ENCODE data around the gene HYAL3.

Gene HYAL3

GRCh38 chr3:50298836-50299637 is at the start of gene HYAL3, which contains the start of gene NAA80:
Gene HYAL3 (minus strand): TSS chr3:50299405. CDS start chr3:50295602, 3,803 bp downstream.
Gene NAA80 (minus strand): TSS chr3:50299405. CDS start chr3:50297463, 1,942 bp downstream.
- DNase-seq: peak; percentile 88 to 89

DNA sequence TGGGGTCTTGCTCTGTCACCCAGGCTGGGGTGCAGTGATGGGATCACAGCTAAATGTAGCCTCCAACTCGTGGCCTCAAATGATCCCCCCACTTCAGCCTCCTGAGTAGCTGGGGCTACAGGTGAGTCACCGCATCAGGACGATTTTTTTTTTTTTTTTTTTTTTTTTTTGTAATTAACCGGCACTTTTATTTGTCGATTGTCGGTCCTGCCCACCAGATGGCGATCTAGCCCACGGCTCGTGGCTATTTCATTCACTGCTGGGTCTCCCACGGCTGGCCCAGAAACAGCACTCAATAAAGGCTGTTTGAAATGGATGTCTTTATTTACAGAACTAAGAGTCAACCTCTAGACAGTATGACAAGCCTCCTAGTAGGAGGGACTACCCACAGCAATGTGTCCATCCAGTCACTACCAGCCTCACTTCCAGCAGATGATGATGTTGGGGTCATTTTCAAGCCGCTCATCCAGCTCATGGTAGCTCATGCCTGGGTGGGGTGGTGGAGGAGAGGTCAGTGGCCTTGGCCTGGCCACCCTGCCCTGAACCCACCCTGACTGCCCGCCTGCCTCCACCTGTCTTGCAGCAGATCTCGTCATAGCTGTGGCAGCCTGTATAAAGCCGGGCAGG is 48.1 kb upstream of the HYAL3 start:
- peak in 1 of 2 experiments; percentile 29 for DNase-seq

- DNase-seq: peak in 1 of 2 experiments; percentile 48
Measured at GRCh38 chr3:50345586-50346234, 46.5 kb upstream of the HYAL3 start, which contains the start of gene ZMYND10. Gene ZMYND10 (minus strand): TSS chr3:50345732. CDS start chr3:50345579, 153 bp downstream.

DNA sequence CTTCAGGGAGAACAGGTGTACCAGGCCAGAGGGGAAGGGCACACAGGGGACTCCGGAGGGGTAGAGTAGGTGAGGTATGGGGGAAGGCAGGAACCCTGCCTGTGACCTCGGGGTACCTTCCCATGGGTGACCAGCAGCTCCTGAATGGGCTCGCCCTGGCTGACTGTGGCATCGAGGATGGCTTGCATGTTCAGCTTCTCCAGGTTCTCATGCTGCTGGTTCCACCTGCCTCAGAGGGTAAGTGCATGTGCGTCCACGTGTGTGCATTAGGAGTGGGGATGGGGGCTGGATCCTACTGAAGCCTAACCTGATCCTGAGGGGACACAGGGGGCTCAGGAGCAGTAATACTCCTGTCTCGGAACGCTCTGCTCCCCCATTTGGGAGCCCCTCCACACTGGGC is 45.8 kb upstream of the HYAL3 start:
- no peak for DNase-seq

- no peak for DNase-seq
Measured at GRCh38 chr3:50342813-50343633, 43.8 kb upstream of the HYAL3 start.

- DNase-seq: no peak
Measured at GRCh38 chr3:50341996-50342650, 42.9 kb upstream of the HYAL3 start.

GRCh38 chr3:50341537-50341936 is 42.3 kb upstream of the HYAL3 start:
- DNase-seq: no peak

DNA sequence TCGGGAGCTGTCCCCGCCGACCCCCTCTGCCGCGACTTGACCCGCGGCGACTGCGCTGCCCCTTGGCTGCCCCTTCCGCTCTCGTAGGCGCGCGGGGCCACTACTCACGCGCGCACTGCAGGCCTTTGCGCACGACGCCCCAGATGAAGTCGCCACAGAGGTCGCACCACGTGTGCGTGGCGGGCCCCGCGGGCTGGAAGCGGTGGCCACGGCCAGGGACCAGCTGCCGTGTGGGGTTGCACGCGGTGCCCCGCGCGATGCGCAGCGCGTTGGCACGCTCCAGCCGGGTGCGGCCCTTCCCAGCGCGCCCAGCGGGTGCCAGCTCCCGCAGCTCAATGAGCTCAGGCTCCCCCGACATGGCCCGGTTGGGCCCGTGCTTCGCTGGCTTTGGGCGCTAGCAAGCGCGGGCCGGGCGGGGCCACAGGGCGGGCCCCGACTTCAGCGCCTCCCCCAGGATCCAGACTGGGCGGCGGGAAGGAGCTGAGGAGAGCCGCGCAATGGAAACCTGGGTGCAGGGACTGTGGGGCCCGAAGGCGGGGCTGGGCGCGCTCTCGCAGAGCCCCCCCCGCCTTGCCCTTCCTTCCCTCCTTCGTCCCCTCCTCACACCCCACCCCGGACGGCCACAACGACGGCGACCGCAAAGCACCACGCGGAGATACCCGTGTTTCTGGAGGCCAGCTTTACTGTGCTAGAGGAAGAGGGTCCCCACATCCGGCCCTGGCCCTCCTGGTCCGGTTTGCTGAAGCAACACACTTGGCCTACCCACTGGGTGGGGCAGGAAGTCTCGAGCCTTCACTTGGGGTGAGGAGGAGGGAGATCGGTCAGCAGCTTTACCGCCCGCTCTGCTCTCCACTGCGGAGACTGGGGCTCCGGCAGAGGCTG is 41.5 kb upstream of the HYAL3 start, which contains the start of gene RASSF1:
Gene RASSF1, minus strand, starts transcription at position 389 of the 882 bp plus-strand sequence. Its CDS starts 31 bp downstream, at position 358.
- DNase-seq: no peak

DNA sequence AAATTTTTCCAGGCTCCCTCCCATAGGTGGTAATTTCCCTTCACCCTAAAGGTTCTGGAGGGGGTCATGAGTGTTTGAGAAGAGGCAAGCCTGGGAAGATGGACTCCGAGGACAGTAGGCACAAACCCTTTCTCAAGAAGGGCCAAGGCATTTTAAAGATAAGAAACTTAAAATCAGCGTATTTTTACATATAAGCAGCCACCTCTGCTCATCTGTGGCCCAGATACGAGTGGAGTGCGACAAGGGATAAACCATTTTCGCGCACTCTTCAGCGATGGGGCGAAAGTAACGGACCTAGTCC is 40.9 kb upstream of the HYAL3 start:
- no peak for DNase-seq

- no peak for DNase-seq
Measured at GRCh38 chr3:50339485-50340146, 40.4 kb upstream of the HYAL3 start.

- no peak for DNase-seq
Measured at GRCh38 chr3:50338965-50339364, 39.8 kb upstream of the HYAL3 start.

- peak; percentile 93 to 95 for DNase-seq
Measured at GRCh38 chr3:50337175-50337861, 38.1 kb upstream of the HYAL3 start.

- DNase-seq: no peak
Measured at GRCh38 chr3:50336452-50337174, 37.4 kb upstream of the HYAL3 start.

GRCh38 chr3:50334339-50335075 is 35.3 kb upstream of the HYAL3 start:
- DNase-seq: no peak

- DNase-seq: no peak
Measured at GRCh38 chr3:50333744-50334328, 34.6 kb upstream of the HYAL3 start.

DNA sequence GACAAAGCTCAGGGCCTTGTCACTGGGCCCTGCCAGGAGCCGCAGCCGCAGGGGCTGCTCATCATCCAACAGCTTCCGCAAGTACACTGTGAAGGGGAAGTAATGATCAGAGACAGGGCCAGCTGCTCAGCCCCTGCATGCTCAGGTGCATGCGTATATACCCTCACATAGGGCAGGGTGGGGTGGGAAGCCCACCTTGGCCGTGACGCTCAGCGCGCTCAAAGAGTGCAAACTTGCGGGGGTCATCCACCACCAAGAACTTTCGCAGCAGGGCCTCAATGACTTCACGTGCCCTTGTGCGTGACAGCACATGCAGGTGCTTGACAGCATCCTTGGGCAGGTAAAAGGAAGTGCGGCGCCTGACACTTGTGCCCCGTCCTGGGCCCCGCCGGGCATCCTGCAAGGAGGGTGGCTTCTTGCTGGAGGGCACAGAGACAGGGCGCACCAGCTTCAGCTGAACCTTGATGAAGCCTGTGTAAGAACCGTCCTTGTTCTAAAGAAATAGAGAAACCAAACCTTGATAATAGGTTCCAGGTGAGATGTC is 32.2 kb upstream of the HYAL3 start:
- DNase-seq: no peak

DNA sequence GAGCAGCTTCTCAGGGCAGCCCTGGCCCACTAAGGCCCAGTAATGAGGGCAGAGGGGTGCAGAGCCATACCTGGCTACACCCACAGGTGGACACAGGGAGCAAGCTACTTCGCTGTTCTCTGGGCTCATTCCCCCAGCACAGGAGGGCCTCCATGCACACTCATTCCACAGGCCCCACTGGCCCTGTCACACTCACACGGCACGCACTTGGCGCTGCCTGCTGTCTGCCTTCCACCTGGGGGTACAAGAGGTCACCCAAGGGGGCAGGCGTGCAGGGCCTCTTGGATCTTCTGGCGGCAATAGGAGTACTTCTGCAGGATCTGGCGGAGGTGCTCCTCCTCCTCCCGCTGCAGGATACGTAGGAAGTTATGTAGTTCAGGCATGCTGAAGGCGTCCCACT is 31.1 kb upstream of the HYAL3 start:
- no peak for DNase-seq

Data from NCI-H1930 (cell line).